OCI-LY7 (cell line): Measurements from ENCODE around the gene MAPK14. TPM values are rescaled to one million over a fixed set of nuclear protein-coding genes. Genes with fewer than 3 reads are reported as not detected.

Experiments
- BruUV-seq: library from RNA; stranded (reverse); fragments of 400-500 nt; replicated peaks from 2 replicates; lab custom pipeline; 2021; lab: Mats Ljungman, UMichigan
- CTCF ChIA-PET: fragments of 300-600 bp; sonication (Branson Sonifier 250); formaldehyde crosslinking; loops from one replicate; lab custom pipeline; 2022; ENCODE audit warnings: antibody characterized with exemption; ENCODE audit not compliant: unreplicated experiment; lab: Charles Lee
- POLR2A ChIA-PET: fragments of 300-600 bp; sonication (Branson Sonifier 250); formaldehyde crosslinking; loops from one replicate; lab custom pipeline; 2022; ENCODE audit warnings: antibody characterized with exemption; lab: Charles Lee
- DNase-seq: peaks from one replicate; pipeline ENCODE4 v3.0.0-alpha.2; 2015; ENCODE audit warnings: low spot score
- H2AFZ ChIP-seq: fragments of 200-600 bp; sonication (generic), shearing (Covaris generic); 2 replicates; pipeline ENCODE4 v1.6.1; 2014; ENCODE audit warnings: mild to moderate bottlenecking, antibody characterized with exemption, low read length, moderate library complexity
- H3K27ac ChIP-seq: fragments of 200-600 bp; sonication (generic); 2 replicates; pipeline ENCODE4 v1.5.1; 2014; ENCODE audit warnings: mixed run types, low read depth, mild to moderate bottlenecking, moderate library complexity, low read length, inconsistent platforms; ENCODE audit not compliant: poor library complexity, severe bottlenecking
- H3K36me3 ChIP-seq: fragments of 200-600 bp; sonication (generic); 2 replicates; pipeline ENCODE4 v1.6.1; 2014; ENCODE audit warnings: mild to moderate bottlenecking, antibody characterized with exemption, low read length, moderate library complexity, mixed read lengths; ENCODE audit not compliant: insufficient read depth
- H3K4me1 ChIP-seq: fragments of 200-600 bp; sonication (generic); 2 replicates; pipeline ENCODE4 v1.5.1; 2014; ENCODE audit warnings: mild to moderate bottlenecking, low read length; ENCODE audit not compliant: insufficient read depth, poor library complexity, severe bottlenecking
- H3K4me2 ChIP-seq: fragments of 200-600 bp; sonication (generic); 2 replicates; pipeline ENCODE4 v1.6.1; 2014; ENCODE audit warnings: mild to moderate bottlenecking, low read length
- H3K4me3 ChIP-seq: fragments of 200-600 bp; sonication (generic); 2 replicates; pipeline ENCODE4 v1.5.1; 2014; ENCODE audit warnings: mild to moderate bottlenecking, low read depth, low read length; ENCODE audit not compliant: poor library complexity, severe bottlenecking
- H3K79me2 ChIP-seq: fragments of 200-600 bp; sonication (generic); 2 replicates; pipeline ENCODE4 v1.6.1; 2016; ENCODE audit warnings: low read depth, mild to moderate bottlenecking, low read length, moderate library complexity, mixed read lengths; ENCODE audit not compliant: insufficient read depth
- H3K9me2 ChIP-seq: fragments of 200-600 bp; sonication (generic); 2 replicates; pipeline ENCODE4 v1.6.1; 2016; ENCODE audit warnings: mild to moderate bottlenecking, low read length, mixed read lengths; ENCODE audit not compliant: insufficient read depth
- H3K9me3 ChIP-seq: fragments of 200-600 bp; sonication (generic); 2 replicates; pipeline ENCODE4 v1.6.1; 2014; ENCODE audit warnings: mild to moderate bottlenecking, mixed run types, low read length, mixed read lengths
- H4K20me1 ChIP-seq: fragments of 200-600 bp; sonication (generic); 2 replicates; pipeline ENCODE4 v1.6.1; 2014; ENCODE audit warnings: mild to moderate bottlenecking, antibody characterized with exemption, low read length, moderate library complexity, mixed read lengths; ENCODE audit not compliant: insufficient read depth
- CTCF ChIP-seq: fragments of 200-600 bp; sonication (generic); conservative IDR thresholded peaks from 2 replicates; pipeline ENCODE4 v1.5.1; 2014; ENCODE audit warnings: mild to moderate bottlenecking, antibody characterized with exemption, low read length, moderate library complexity, mixed read lengths
- EZH2phosphoT487 ChIP-seq: fragments of 200-600 bp; sonication (generic); IDR thresholded peaks from 2 replicates; pipeline ENCODE4 v1.6.1; 2018; ENCODE audit warnings: low read depth, borderline replicate concordance, mild to moderate bottlenecking, mixed run types, antibody characterized with exemption, low read length, moderate library complexity, mixed read lengths
- intact Hi-C: fragments of 100-400 bp; cut with micrococcal nuclease; formaldehyde crosslinking; loops from one replicate; pipeline ENCODE4 v1.10.0; 2022; ENCODE audit not compliant: unreplicated experiment
- total RNA-seq, 2 experiments: library from RNA; depleted of rRNA in 1 of 2; stranded (reverse); fragments of >200 nt in 1 of 2; shearing (Covaris generic) in 1 of 2; gene quantifications; 2 replicates each; pipeline ENCODE4 v1.2.3, GENCODE V29; 2014 to 2022

The MAPK14 gene
- total RNA-seq, 2 experiments from 2014 or later = 38.7 to 43.1 TPM

- Histone ChIP-seq H3K9me2 (no peaks in the 10 kb centered on the region), H3K4me1 (peaks cover 12% of the 10 kb centered on the region)
- no TSS peak for BruUV-seq
Measured at GRCh38 chr6:36028088-36028876, 674 bp downstream of the MAPK14 start.

GRCh38 chr6:36028877-36029324 lies 1.3 kb downstream of the MAPK14 start:
- CTCF ChIA-PET = interaction anchor here (1.4 kb wide), 1 partner anchor 66 kb away, joined by 5 read pairs; no protein-coding TSS in a partner anchor
- no peaks in the 10 kb centered on the region for H3K9me3 ChIP-seq
- H3K36me3 ChIP-seq = peaks cover 4% of the 10 kb centered on the region; the same call in 1 of the 2 replicates
- TSS peak; percentile 63 for BruUV-seq
- peak; percentile 78 for DNase-seq
- POLR2A ChIA-PET = interaction anchor here (0.5 to 2.0 kb wide), 13 partner anchors 18 to 916 kb away, joined by 3 to 9 read pairs (median 5); no protein-coding TSS in a partner anchor
- H3K9me2 ChIP-seq = no peaks in the 10 kb centered on the region
- peak overlapping the region; percentile 99 for H3K4me3 ChIP-seq
- peak overlapping the region; percentile 52; the same call in 1 of the 2 replicates for H2AFZ ChIP-seq
- H3K4me2 ChIP-seq = peak overlapping the region; percentile 81
- peaks cover 12% of the 10 kb centered on the region for H3K4me1 ChIP-seq
- H3K27ac ChIP-seq = peak overlapping the region; percentile 47
- H4K20me1 ChIP-seq = peaks cover 17% of the 10 kb centered on the region
- TF ChIP-seq CTCF (no peak), EZH2phosphoT487 (no peak)
- intact Hi-C loops = loop anchor here (5.0 kb wide), 1 partner anchor 83 kb away; no protein-coding TSS in a partner anchor
- H3K79me2 ChIP-seq = peaks cover 61% of the 10 kb centered on the region

More at GRCh38 chr6:36028088-36028876, 674 bp downstream of the MAPK14 start:
- peak overlapping the region; percentile 52; the same call in 1 of the 2 replicates for H2AFZ ChIP-seq
- H3K9me3 ChIP-seq = no peaks in the 10 kb centered on the region
- ChIA-PET CTCF (interaction anchor here (1.4 kb wide), 1 partner anchor 67 kb away, joined by 5 read pairs; no protein-coding TSS in a partner anchor), POLR2A (interaction anchor here (0.6 to 2.0 kb wide), 14 partner anchors 18 to 915 kb away, joined by 3 to 9 read pairs (median 5); no protein-coding TSS in a partner anchor)
- peak; percentile 62 for DNase-seq
- peaks cover 4% of the 10 kb centered on the region; the same call in 1 of the 2 replicates for H3K36me3 ChIP-seq
- H3K4me2 ChIP-seq = peak overlapping the region; percentile 81
- peaks cover 13% of the 10 kb centered on the region for H4K20me1 ChIP-seq
- intact Hi-C loops = loop anchor here (5.0 kb wide), 1 partner anchor 84 kb away; no protein-coding TSS in a partner anchor
- peak overlapping the region; percentile 99 for H3K4me3 ChIP-seq
- H3K79me2 ChIP-seq = peaks cover 55% of the 10 kb centered on the region
- no peak for TF ChIP-seq CTCF
- TF ChIP-seq EZH2phosphoT487 = no peak
- H3K27ac ChIP-seq = peak overlapping the region; percentile 47
